Prostate gland (tissue), 2 donors: ENCODE data around the gene FMNL3. TPM values are rescaled to one million over a fixed set of nuclear protein-coding genes. Genes with fewer than 3 reads are reported as not detected.
"Not testable (repeated sequence)": the region's sequence is repeated elsewhere in the genome, so short reads cannot be mapped to it uniquely, and the experiment has no call there.

Experiments used
- DNase-seq: peaks from one replicate; pipeline ENCODE4 v3.0.0-alpha.2; 2019; ENCODE audit warnings: low spot score
- H3K27ac ChIP-seq, 2 donors: fragments of 200-600 bp; sonication (generic); 2 replicates each; pipeline ENCODE4 v1.5.1; 2017 to 2019
- H3K27me3 ChIP-seq: fragments of 200-600 bp; sonication (generic); replicated peaks from 2 replicates; pipeline ENCODE4 v1.5.1; 2019; ENCODE audit not compliant: insufficient read depth
- H3K36me3 ChIP-seq, 2 donors: fragments of 200-600 bp; sonication (generic); 1 replicate in 1 of 2; 2 replicates in 1 of 2; pipeline versions ENCODE4 v1.5.1 to v1.8.1; 2017 to 2019
- H3K4me1 ChIP-seq: fragments of 200-600 bp; sonication (generic); replicated peaks from 2 replicates; pipeline ENCODE4 v1.5.1; 2019
- H3K4me3 ChIP-seq, 2 donors: fragments of 200-600 bp; sonication (generic); 2 replicates each; pipeline ENCODE4 v1.5.1; 2017 to 2019
- H3K9me3 ChIP-seq: fragments of 200-600 bp; sonication (generic); 2 replicates; pipeline ENCODE4 v1.5.1; 2017
- POLR2A ChIP-seq: fragments of 450-650 bp; IDR thresholded peaks from one replicate; pipeline ENCODE4 v1.6.1; 2016; ENCODE audit warnings: antibody characterized with exemption, mild to moderate bottlenecking
- POLR2AphosphoS5 ChIP-seq: sonication (generic); formaldehyde crosslinking; IDR thresholded peaks from one replicate; pipeline ENCODE4 v1.6.1; 2017; ENCODE audit warnings: antibody characterized with exemption
- WGBS: methylation state at CpG from one replicate; pipeline ENCODE4 v1.1.5; 2018; 5-methylcytosine and 5-hydroxymethylcytosine counted together
- intact Hi-C: fragments of 100-400 bp; cut with DNase I; formaldehyde crosslinking; loops from one replicate; pipeline ENCODE4 v1.14.2; 2022
- total RNA-seq, 2 donors: library from RNA; depleted of rRNA; stranded (reverse); fragments of >200 nt; gene quantifications; one replicate each; pipeline ENCODE4 v1.1.0, GENCODE V29; 2016
- TF ChIP-seq, protein P1 (sequence below), 4 experiments: fragments of 200-600 bp in 2 of 4; fragments of 450-650 bp in 2 of 4; sonication (generic) in 2 of 4; IDR thresholded peaks; 1 replicate in 3 of 4; 2 replicates in 1 of 4; pipeline ENCODE4 v1.5.1; 2016 to 2019; ENCODE audit warnings: antibody characterized with exemption in 4 of 4, mild to moderate bottlenecking in 2 of 4, moderate library complexity in 2 of 4

FMNL3 gene
- total RNA-seq, 2 donors from 2014 or later = 4.5 to 52.9 TPM

- no peak for DNase-seq
- 72% methylated on average over 10 of the region's 10 CpGs for WGBS
- no peak overlapping the region for H3K27ac ChIP-seq
- no peaks in the 10 kb centered on the region for H3K27me3 ChIP-seq
- H3K36me3 ChIP-seq = no peaks in the 10 kb centered on the region
- no peaks in the 10 kb centered on the region for H3K4me1 ChIP-seq
- H3K9me3 ChIP-seq = no peaks in the 10 kb centered on the region
- H3K4me3 ChIP-seq = no peak overlapping the region
- intact Hi-C loops = no loop called here
- no peak for TF ChIP-seq POLR2A
- TF ChIP-seq, protein P1, sequence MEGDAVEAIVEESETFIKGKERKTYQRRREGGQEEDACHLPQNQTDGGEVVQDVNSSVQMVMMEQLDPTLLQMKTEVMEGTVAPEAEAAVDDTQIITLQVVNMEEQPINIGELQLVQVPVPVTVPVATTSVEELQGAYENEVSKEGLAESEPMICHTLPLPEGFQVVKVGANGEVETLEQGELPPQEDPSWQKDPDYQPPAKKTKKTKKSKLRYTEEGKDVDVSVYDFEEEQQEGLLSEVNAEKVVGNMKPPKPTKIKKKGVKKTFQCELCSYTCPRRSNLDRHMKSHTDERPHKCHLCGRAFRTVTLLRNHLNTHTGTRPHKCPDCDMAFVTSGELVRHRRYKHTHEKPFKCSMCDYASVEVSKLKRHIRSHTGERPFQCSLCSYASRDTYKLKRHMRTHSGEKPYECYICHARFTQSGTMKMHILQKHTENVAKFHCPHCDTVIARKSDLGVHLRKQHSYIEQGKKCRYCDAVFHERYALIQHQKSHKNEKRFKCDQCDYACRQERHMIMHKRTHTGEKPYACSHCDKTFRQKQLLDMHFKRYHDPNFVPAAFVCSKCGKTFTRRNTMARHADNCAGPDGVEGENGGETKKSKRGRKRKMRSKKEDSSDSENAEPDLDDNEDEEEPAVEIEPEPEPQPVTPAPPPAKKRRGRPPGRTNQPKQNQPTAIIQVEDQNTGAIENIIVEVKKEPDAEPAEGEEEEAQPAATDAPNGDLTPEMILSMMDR (IDR thresholded peaks at IDR 0.05) = no peak
Measured at GRCh38 chr12:49733219-49734017, 26.2 kb upstream of the FMNL3 start.

DNA sequence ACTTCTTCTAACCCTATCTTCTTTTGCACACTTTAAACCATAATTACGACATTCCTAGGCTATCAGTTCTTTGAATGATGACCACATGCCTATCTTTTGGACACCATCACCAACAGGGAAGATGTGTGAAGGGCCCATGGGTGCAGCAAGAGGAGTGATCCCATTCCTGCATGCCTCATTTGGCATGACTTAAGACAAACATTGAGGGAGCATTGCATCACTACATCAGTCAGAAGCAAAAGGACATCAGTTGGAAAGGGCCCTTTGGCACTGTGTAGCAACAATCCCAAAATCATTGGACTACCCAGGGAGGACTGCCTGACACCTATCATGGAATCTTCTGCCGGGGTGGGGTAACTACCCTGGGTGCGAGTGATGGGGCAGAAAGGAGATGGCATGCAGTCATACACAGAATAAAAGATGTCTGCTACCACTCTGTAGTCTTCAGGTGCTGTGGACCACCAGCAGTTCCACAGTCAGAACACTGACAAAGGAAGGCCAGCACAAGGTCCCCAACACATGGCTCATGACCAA is 23.4 kb upstream of the FMNL3 start:
- WGBS = 91% methylated on average over 3 of the region's 3 CpGs

DNA sequence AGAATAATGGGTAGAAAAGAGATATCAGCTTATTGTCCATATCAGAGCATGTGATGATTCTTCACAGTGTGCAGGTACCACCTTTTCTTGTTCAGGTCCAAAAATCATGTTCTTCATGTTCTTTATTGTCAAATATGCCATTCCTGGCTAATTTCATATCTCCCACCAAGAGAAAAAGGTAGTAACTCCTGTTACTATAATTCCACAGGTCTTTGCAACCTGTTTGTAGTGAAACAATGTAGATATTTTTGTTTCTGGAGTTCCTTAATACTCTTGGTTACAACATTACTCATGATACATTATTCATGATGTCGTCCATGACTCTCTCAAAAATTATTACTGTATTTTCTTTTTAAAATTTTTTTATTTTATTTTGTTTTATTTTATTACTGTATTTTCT is 22.8 kb upstream of the FMNL3 start:
- H3K27ac ChIP-seq = no peak overlapping the region
- H3K9me3 ChIP-seq = no peaks in the 10 kb centered on the region
- H3K36me3 ChIP-seq = no peaks in the 10 kb centered on the region
- no peaks in the 10 kb centered on the region for H3K4me1 ChIP-seq
- TF ChIP-seq, protein P1 (IDR thresholded peaks at IDR 0.05) = no peak
- no peak for TF ChIP-seq POLR2AphosphoS5
- H3K4me3 ChIP-seq = no peak overlapping the region
- 83% methylated on average over 1 of the region's 1 CpG for WGBS
- DNase-seq = no peak
- intact Hi-C loops = no loop called here
- no peaks in the 10 kb centered on the region for H3K27me3 ChIP-seq

More for the DNA sequence above, 23.4 kb upstream of the FMNL3 start:
- TF ChIP-seq, protein P1 (IDR thresholded peaks at IDR 0.05) = no peak
- no peak for TF ChIP-seq POLR2AphosphoS5
- TF ChIP-seq POLR2A = no peak
- Histone ChIP-seq H3K4me3 (no peak overlapping the region), H3K36me3 (no peaks in the 10 kb centered on the region), H3K27me3 (no peaks in the 10 kb centered on the region), H3K9me3 (no peaks in the 10 kb centered on the region), H3K27ac (no peak overlapping the region), H3K4me1 (no peaks in the 10 kb centered on the region)
- no peak for DNase-seq
- intact Hi-C loops = no loop called here

DNA sequence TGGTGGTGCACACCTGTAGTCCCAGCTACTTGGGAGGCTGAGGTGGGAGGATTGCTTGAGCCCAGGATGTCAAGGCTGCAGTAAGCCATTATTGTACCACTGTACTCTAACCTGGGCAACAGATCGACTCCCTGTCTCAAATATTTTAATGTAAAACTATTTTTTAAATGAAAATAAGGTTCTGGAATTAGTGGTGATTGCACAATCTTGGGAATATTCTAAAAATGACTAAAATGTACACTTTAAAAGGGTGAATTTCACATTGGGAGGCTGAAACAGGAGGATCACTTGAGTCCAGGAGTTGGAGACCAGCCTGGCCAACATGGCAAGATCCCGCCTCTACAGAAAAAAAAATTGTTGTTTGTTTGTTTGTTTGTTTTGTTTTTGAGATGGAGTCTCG is 21.2 kb upstream of the FMNL3 start:
- no peaks in the 10 kb centered on the region for H3K9me3 ChIP-seq
- H3K36me3 ChIP-seq = no peaks in the 10 kb centered on the region
- DNase-seq = no peak
- no peak overlapping the region for H3K27ac ChIP-seq
- 88% methylated on average over 3 of the region's 3 CpGs for WGBS
- H3K27me3 ChIP-seq = no peaks in the 10 kb centered on the region
- H3K4me1 ChIP-seq = no peaks in the 10 kb centered on the region
- TF ChIP-seq POLR2AphosphoS5 (no peak), POLR2A (no peak)
- TF ChIP-seq, protein P1 (IDR thresholded peaks at IDR 0.05) = no peak
- no peak overlapping the region for H3K4me3 ChIP-seq
- intact Hi-C loops = no loop called here

DNA sequence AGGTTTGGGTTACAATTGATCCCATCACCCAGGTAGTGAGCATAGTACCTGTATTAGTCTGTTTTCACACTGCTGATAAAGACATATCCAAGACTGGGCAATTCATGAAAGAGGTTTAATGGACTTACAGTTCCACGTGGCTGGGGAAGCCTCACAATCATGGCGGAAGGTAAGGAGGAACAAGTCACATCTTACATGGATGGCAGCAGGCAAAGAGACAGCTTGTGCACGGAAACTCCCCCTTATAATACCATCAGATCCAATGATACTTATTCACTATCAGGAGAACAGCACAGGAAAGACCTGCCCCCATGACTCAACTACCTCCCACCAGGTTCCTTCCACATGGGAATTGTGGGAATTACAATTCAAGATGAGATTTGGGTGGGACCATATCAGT is 14.2 kb upstream of the FMNL3 start:
- 80% methylated on average over 3 of the region's 3 CpGs for WGBS
- H3K9me3 ChIP-seq, H3K36me3 ChIP-seq, H3K27ac ChIP-seq, H3K27me3 ChIP-seq, intact Hi-C loops, H3K4me1 ChIP-seq, H3K4me3 ChIP-seq, DNase-seq: not testable (repeated sequence)
